CD14-positive monocyte (primary cell): ENCODE results near the gene CFAP90. TPM values are rescaled to one million over a fixed set of nuclear protein-coding genes. Genes with fewer than 3 reads are reported as not detected.

Experiments used
- DNase-seq, 3 donors: peaks; one replicate each; pipeline ENCODE4 v3.0.0-alpha.2; 2011 to 2022
- H2AFZ ChIP-seq: 2 replicates; pipeline ENCODE4 v1.6.0; 2012; ENCODE audit warnings: mild to moderate bottlenecking, low read depth, low read length, inconsistent platforms; ENCODE audit not compliant: insufficient read depth, poor library complexity, severe bottlenecking
- H3K27ac ChIP-seq, 2 donors: 1 replicate in 1 of 2; 2 replicates in 1 of 2; pipeline ENCODE4 v1.5.1; 2012 to 2013; ENCODE audit warnings: low read length in 2 of 2, control low read depth in 1 of 2, inconsistent platforms in 1 of 2, low read depth in 1 of 2, mild to moderate bottlenecking in 1 of 2
- H3K27me3 ChIP-seq, 2 donors: one replicate each; pipeline versions ENCODE4 v1.6.0 to v1.6.1; 2011 to 2013; ENCODE audit warnings: low read length in 2 of 2; ENCODE audit not compliant: control insufficient read depth in 2 of 2, insufficient read depth in 2 of 2
- H3K36me3 ChIP-seq, 2 donors: replicated peaks in 1 of 2; 1 replicate in 1 of 2; 2 replicates in 1 of 2; pipeline versions ENCODE4 v1.5.1 to v1.6.1; 2012 to 2013; ENCODE audit warnings: low read length in 2 of 2, control low read depth in 1 of 2, inconsistent platforms in 1 of 2, mild to moderate bottlenecking in 1 of 2; ENCODE audit not compliant: insufficient read depth in 2 of 2, control insufficient read depth in 1 of 2
- H3K4me1 ChIP-seq, 2 donors: 1 replicate in 1 of 2; 2 replicates in 1 of 2; pipeline versions ENCODE4 v1.5.1 to v1.6.1; 2012 to 2013; ENCODE audit warnings: low read length in 2 of 2, control low read depth in 1 of 2, inconsistent platforms in 1 of 2, mild to moderate bottlenecking in 1 of 2, moderate library complexity in 1 of 2; ENCODE audit not compliant: insufficient read depth in 2 of 2, control insufficient read depth in 1 of 2
- H3K4me2 ChIP-seq: replicated peaks from 2 replicates; pipeline ENCODE3; 2012; ENCODE audit warnings: low read length, moderate library complexity, mild to moderate bottlenecking; ENCODE audit not compliant: poor library complexity, severe bottlenecking; ENCODE audit errors: extremely low read depth
- H3K4me3 ChIP-seq, 3 experiments: fragments of 200-600 bp in 1 of 3; sonication (generic) in 1 of 3; replicated peaks in 1 of 3; 1 replicate in 2 of 3; 2 replicates in 1 of 3; pipeline ENCODE4 v1.5.1; 2011 to 2013; ENCODE audit warnings: low read length in 3 of 3, mild to moderate bottlenecking in 3 of 3, control low read depth in 2 of 3, low read depth in 2 of 3, inconsistent platforms in 1 of 3, moderate library complexity in 1 of 3
- H3K79me2 ChIP-seq: 2 replicates; pipeline ENCODE4 v1.6.0; 2012; ENCODE audit warnings: mild to moderate bottlenecking, control low read depth, inconsistent platforms, low read length, moderate library complexity; ENCODE audit not compliant: insufficient read depth
- H3K9ac ChIP-seq: 2 replicates; pipeline ENCODE4 v1.6.0; 2017; ENCODE audit warnings: low read length, mild to moderate bottlenecking; ENCODE audit not compliant: insufficient read depth, poor library complexity, severe bottlenecking
- H3K9me3 ChIP-seq, 2 donors: replicated peaks in 1 of 2; 1 replicate in 1 of 2; 2 replicates in 1 of 2; pipeline versions ENCODE4 v1.5.1 to v1.6.1; 2012 to 2013; ENCODE audit warnings: low read length in 2 of 2, control low read depth in 1 of 2; ENCODE audit not compliant: control insufficient read depth in 1 of 2, insufficient read depth in 1 of 2
- H4K20me1 ChIP-seq: 2 replicates; pipeline ENCODE4 v1.6.0; 2012; ENCODE audit warnings: mild to moderate bottlenecking, low read length, control low read depth, moderate library complexity; ENCODE audit not compliant: insufficient read depth
- H3K27ac Mint-ChIP-seq, 7 donors: one replicate each; pipeline ENCODE4 v1.8.0; 2020; ENCODE audit warnings: mild to moderate bottlenecking in 7 of 7, mixed read lengths in 7 of 7, moderate library complexity in 6 of 7, inconsistent platforms in 2 of 7
- H3K27me3 Mint-ChIP-seq, 3 donors: one replicate each; pipeline ENCODE4 v1.8.0; 2021 to 2022; ENCODE audit warnings: low read depth in 3 of 3, mild to moderate bottlenecking in 3 of 3, mixed read lengths in 3 of 3, moderate library complexity in 3 of 3, inconsistent platforms in 1 of 3
- H3K36me3 Mint-ChIP-seq, 2 donors: one replicate each; pipeline ENCODE4 v1.8.0; 2020; ENCODE audit warnings: mixed read lengths in 2 of 2, inconsistent platforms in 1 of 2, mild to moderate bottlenecking in 1 of 2
- H3K4me1 Mint-ChIP-seq: one replicate; pipeline ENCODE4 v1.8.0; 2020; ENCODE audit warnings: mild to moderate bottlenecking, mixed read lengths
- H3K4me3 Mint-ChIP-seq, 2 donors: one replicate each; pipeline ENCODE4 v1.8.0; 2020; ENCODE audit warnings: mild to moderate bottlenecking in 2 of 2, mixed read lengths in 2 of 2, moderate library complexity in 1 of 2
- H3K9me3 Mint-ChIP-seq, 7 donors: one replicate each; pipeline ENCODE4 v1.8.0; 2020 to 2022; ENCODE audit warnings: mixed read lengths in 7 of 7, mild to moderate bottlenecking in 6 of 7, moderate library complexity in 6 of 7, inconsistent platforms in 2 of 7
- WGBS: methylation state at CpG from one replicate; pipeline ENCODE4 v1.1.5; 2013; ENCODE audit warnings: missing lambda C conversion rate; ENCODE audit not compliant: insufficient coverage; 5-methylcytosine and 5-hydroxymethylcytosine counted together
- intact Hi-C, 2 donors: fragments of 100-400 bp; cut with micrococcal nuclease; formaldehyde crosslinking; loops; one replicate each; pipeline versions ENCODE4 v1.15.0 to v1.15.1; 2023
- polyA plus RNA-seq, 3 donors: library from polyadenylated mRNA; depleted of rRNA in 1 of 3; unstranded in 2 of 3; stranded (reverse) in 1 of 3; fragments of 300-500 nt in 2 of 3; fragments of >200 nt in 1 of 3; fragmentation: Illumina TruSeq in 2 of 3; gene quantifications; 1 replicate in 2 of 3; 2 replicates in 1 of 3; pipeline ENCODE4 v1.2.3, GENCODE V29; 2012 to 2021
- TF ChIP-seq, protein P1 (sequence below): fragments of 200-600 bp; IDR thresholded peaks from one replicate; pipeline ENCODE4 v1.8.0; 2022; ENCODE audit warnings: antibody characterized with exemption, mild to moderate bottlenecking

Gene CFAP90
- polyA plus RNA-seq, 3 donors: not detected

- H3K36me3 ChIP-seq: no peaks in the 10 kb centered on the region
- 99% methylated on average over 11 of the region's 11 CpGs for WGBS
These were observed 25.3 kb downstream of the CFAP90 start for GRCh38 chr5:7825630-7826029.

DNA sequence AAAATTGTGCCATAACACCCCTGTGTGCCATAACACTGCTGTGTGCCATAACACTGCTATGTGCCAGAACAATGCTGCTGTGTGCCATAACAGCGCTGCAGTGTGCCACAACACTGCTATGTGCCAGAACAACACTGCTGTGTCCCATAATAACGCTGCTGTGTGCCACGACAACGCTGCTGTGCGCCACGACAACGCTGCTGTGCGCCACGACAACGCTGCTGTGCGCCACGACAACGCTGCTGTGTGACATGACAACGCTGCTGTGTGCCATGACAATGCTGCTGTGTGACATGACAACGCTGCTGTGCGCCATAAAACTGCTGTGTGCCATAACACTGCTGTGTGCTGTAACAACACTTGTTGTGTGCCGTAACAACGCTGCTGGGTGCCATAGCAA, 25.9 kb downstream of the CFAP90 start:
- no peaks in the 10 kb centered on the region for H3K9me3 ChIP-seq
- no peak overlapping the region for H3K4me2 ChIP-seq
- no peak overlapping the region for H2AFZ ChIP-seq
- no peaks in the 10 kb centered on the region for H3K36me3 Mint-ChIP-seq
- no peak overlapping the region for H3K27ac ChIP-seq
- H3K4me1 ChIP-seq: no peaks in the 10 kb centered on the region
- TF ChIP-seq, protein P1, sequence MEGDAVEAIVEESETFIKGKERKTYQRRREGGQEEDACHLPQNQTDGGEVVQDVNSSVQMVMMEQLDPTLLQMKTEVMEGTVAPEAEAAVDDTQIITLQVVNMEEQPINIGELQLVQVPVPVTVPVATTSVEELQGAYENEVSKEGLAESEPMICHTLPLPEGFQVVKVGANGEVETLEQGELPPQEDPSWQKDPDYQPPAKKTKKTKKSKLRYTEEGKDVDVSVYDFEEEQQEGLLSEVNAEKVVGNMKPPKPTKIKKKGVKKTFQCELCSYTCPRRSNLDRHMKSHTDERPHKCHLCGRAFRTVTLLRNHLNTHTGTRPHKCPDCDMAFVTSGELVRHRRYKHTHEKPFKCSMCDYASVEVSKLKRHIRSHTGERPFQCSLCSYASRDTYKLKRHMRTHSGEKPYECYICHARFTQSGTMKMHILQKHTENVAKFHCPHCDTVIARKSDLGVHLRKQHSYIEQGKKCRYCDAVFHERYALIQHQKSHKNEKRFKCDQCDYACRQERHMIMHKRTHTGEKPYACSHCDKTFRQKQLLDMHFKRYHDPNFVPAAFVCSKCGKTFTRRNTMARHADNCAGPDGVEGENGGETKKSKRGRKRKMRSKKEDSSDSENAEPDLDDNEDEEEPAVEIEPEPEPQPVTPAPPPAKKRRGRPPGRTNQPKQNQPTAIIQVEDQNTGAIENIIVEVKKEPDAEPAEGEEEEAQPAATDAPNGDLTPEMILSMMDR: no peak
- H3K27ac Mint-ChIP-seq: no peak overlapping the region
- H3K9ac ChIP-seq: no peak overlapping the region
- H4K20me1 ChIP-seq: no peaks in the 10 kb centered on the region
- H3K36me3 ChIP-seq: no peaks in the 10 kb centered on the region
- no peak overlapping the region for H3K4me3 Mint-ChIP-seq
- DNase-seq: no peak
- intact Hi-C loops: no loop called here
- H3K27me3 ChIP-seq: no peaks in the 10 kb centered on the region
- no peaks in the 10 kb centered on the region for H3K9me3 Mint-ChIP-seq
- 98% methylated on average over 18 of the region's 18 CpGs for WGBS
- H3K4me3 ChIP-seq: no peak overlapping the region
- no peaks in the 10 kb centered on the region for H3K79me2 ChIP-seq
- peaks cover 4 to 7% (median 5%) of the 10 kb centered on the region in 3 donors for H3K27me3 Mint-ChIP-seq
- H3K4me1 Mint-ChIP-seq: peaks cover 4% of the 10 kb centered on the region

More at GRCh38 chr5:7825630-7826029, 25.3 kb downstream of the CFAP90 start:
- Mint-ChIP-seq H3K27me3 (peaks cover 4 to 7% (median 5%) of the 10 kb centered on the region in 3 donors), H3K36me3 (no peaks in the 10 kb centered on the region), H3K4me1 (peaks cover 4% of the 10 kb centered on the region), H3K4me3 (no peak overlapping the region), H3K27ac (no peak overlapping the region), H3K9me3 (no peaks in the 10 kb centered on the region)
- H4K20me1 ChIP-seq: no peaks in the 10 kb centered on the region
- H3K9me3 ChIP-seq: no peaks in the 10 kb centered on the region
- no peak overlapping the region for H2AFZ ChIP-seq
- no peaks in the 10 kb centered on the region for H3K4me1 ChIP-seq
- H3K27me3 ChIP-seq: no peaks in the 10 kb centered on the region
- H3K79me2 ChIP-seq: no peaks in the 10 kb centered on the region
- intact Hi-C loops: no loop called here
- H3K4me3 ChIP-seq: no peak overlapping the region
- H3K4me2 ChIP-seq: no peak overlapping the region
- H3K9ac ChIP-seq: no peak overlapping the region
- no peak overlapping the region for H3K27ac ChIP-seq
- TF ChIP-seq, protein P1: no peak
- no peak for DNase-seq
